Karpas-422 (cell line): Measurements from ENCODE around the gene ACVR1B. TPM values are rescaled to one million over a fixed set of nuclear protein-coding genes. Genes with fewer than 3 reads are reported as not detected.

ENCODE experiments used
- DNase-seq: peaks from one replicate; pipeline ENCODE4 v3.0.0-alpha.2; 2015
- H2AFZ ChIP-seq: fragments of 200-600 bp; sonication (generic); 2 replicates; pipeline ENCODE4 v1.6.1; 2014; ENCODE audit warnings: antibody characterized with exemption, low read length, mixed read lengths
- H3K27ac ChIP-seq: fragments of 200-600 bp; sonication (generic); 2 replicates; pipeline ENCODE4 v1.5.1; 2014; ENCODE audit warnings: mild to moderate bottlenecking, low read length, moderate library complexity
- H3K27me3 ChIP-seq: fragments of 200-600 bp; sonication (generic); 2 replicates; pipeline ENCODE4 v1.6.1; 2014; ENCODE audit warnings: low read length, mixed read lengths
- H3K36me3 ChIP-seq: fragments of 200-600 bp; sonication (generic); 2 replicates; pipeline ENCODE4 v1.6.1; 2014; ENCODE audit warnings: low read length, mixed read lengths; ENCODE audit not compliant: insufficient read depth
- H3K4me1 ChIP-seq: fragments of 200-600 bp; sonication (generic); 2 replicates; pipeline ENCODE4 v1.6.1; 2014; ENCODE audit warnings: mild to moderate bottlenecking, low read length, mixed read lengths
- H3K4me2 ChIP-seq: fragments of 200-600 bp; sonication (generic); 2 replicates; pipeline ENCODE4 v1.6.1; 2014; ENCODE audit warnings: low read length, low read depth, mild to moderate bottlenecking; ENCODE audit not compliant: poor library complexity, severe bottlenecking
- H3K4me3 ChIP-seq: fragments of 200-600 bp; sonication (generic); 2 replicates; pipeline ENCODE4 v1.5.1; 2014; ENCODE audit warnings: mild to moderate bottlenecking, antibody characterized with exemption, low read length, mixed read lengths
- H3K79me2 ChIP-seq: fragments of 200-600 bp; sonication (generic); 2 replicates; pipeline ENCODE4 v1.6.1; 2014; ENCODE audit warnings: mild to moderate bottlenecking, low read length, mixed read lengths
- H3K9ac ChIP-seq: fragments of 200-600 bp; sonication (generic); 2 replicates; pipeline ENCODE4 v1.6.0; 2014; ENCODE audit warnings: low read length
- H3K9me2 ChIP-seq: fragments of 200-600 bp; sonication (generic), shearing (Covaris generic); replicated peaks from 2 replicates; pipeline ENCODE4 v1.6.0; 2014; ENCODE audit warnings: mild to moderate bottlenecking, low read length, moderate library complexity; ENCODE audit not compliant: insufficient read depth
- H3K9me3 ChIP-seq: fragments of 300-700, 200-600 bp; sonication (generic); 2 replicates; pipeline ENCODE4 v1.6.1; 2014; ENCODE audit warnings: low read length, mixed read lengths
- H4K20me1 ChIP-seq: fragments of 200-600 bp; sonication (generic); 2 replicates; pipeline ENCODE4 v1.6.1; 2014; ENCODE audit warnings: mild to moderate bottlenecking, antibody characterized with exemption, low read length, low read depth; ENCODE audit not compliant: insufficient read depth
- total RNA-seq: library from RNA; depleted of rRNA; stranded (reverse); fragments of >200 nt; shearing (Covaris generic); gene quantifications from 2 replicates; pipeline ENCODE4 v1.2.3, GENCODE V29; 2014; ENCODE audit warnings: low replicate concordance

The ACVR1B gene
- total RNA-seq, 1 experiment from 2014 or later, result 2.4 TPM

DNA sequence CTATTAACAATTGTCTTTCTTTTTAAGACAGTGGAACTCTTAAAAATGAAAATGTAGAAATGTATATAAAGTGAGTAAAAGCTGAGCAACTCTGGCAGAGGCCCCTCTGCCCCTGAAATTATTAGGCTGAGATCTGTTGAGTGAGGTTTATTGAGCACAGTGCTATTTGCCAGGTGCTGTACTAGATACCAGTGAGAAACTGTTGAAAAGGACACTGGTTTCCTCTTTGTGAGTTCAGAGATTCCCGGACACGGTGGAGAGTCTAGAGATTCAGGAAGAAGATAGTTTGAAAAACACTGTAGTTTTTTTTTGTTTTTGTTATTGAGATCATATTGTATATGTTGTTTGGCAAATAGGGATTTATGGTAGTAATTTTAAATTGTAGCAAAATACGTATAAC is 11.2 kb downstream of the ACVR1B start:
- Histone ChIP-seq H3K9me3 (no peaks in the 10 kb centered on the region), H3K4me1 (no peaks in the 10 kb centered on the region), H3K36me3 (no peaks in the 10 kb centered on the region), H3K4me3 (no peak overlapping the region), H3K9ac (no peak overlapping the region), H2AFZ (no peak overlapping the region), H3K9me2 (no peaks in the 10 kb centered on the region), H3K27ac (no peak overlapping the region), H4K20me1 (peaks cover 5% of the 10 kb centered on the region; the same call in 1 of the 2 replicates), H3K4me2 (no peak overlapping the region), H3K27me3 (no peaks in the 10 kb centered on the region), H3K79me2 (no peaks in the 10 kb centered on the region)
- no peak for DNase-seq

DNA sequence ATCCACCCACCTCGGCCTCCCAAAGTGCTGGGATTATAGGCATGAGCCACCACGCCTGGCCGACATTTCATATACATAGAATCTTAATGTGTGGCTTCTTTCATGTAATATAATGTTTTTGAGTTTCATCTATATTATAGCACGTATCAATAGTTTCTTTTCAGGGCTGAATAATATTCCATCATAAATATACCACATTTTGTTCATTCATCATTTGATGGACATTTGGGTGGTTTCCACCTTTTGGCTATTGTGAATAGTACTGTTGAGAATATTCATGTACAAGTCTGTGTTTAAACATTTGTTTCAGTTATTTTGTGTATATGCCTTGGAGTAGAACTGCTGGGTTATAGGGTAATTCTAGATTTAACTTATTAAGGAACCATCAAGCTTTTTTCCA is 12.0 kb downstream of the ACVR1B start:
- Histone ChIP-seq H4K20me1 (peaks cover 5% of the 10 kb centered on the region; the same call in 1 of the 2 replicates), H3K4me1 (no peaks in the 10 kb centered on the region), H3K79me2 (no peaks in the 10 kb centered on the region), H2AFZ (no peak overlapping the region), H3K9me3 (no peaks in the 10 kb centered on the region), H3K4me3 (no peak overlapping the region), H3K36me3 (no peaks in the 10 kb centered on the region), H3K27me3 (no peaks in the 10 kb centered on the region), H3K4me2 (no peak overlapping the region), H3K9me2 (no peaks in the 10 kb centered on the region), H3K27ac (no peak overlapping the region), H3K9ac (no peak overlapping the region)
- no peak for DNase-seq

DNA sequence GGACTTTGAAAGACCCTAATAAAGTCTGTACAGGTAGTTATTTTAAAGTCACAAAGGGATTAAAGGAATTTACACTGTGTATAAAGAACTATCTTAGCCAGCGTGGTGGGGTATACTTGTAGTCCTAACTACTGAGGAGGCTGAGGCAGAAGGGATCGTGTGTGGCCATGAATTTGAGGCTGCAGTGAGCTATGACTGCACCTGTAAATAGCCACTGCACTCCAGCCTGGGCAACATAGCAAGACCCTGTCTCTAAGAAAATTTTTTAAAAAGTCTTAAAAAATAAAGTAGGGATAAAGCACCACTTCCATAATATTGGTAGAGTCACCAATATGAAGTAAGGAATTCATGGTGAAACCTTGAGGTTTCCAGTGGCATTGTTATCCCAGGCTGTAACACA is 18.1 kb downstream of the ACVR1B start:
- peaks cover 12% of the 10 kb centered on the region for H3K4me1 ChIP-seq

DNA sequence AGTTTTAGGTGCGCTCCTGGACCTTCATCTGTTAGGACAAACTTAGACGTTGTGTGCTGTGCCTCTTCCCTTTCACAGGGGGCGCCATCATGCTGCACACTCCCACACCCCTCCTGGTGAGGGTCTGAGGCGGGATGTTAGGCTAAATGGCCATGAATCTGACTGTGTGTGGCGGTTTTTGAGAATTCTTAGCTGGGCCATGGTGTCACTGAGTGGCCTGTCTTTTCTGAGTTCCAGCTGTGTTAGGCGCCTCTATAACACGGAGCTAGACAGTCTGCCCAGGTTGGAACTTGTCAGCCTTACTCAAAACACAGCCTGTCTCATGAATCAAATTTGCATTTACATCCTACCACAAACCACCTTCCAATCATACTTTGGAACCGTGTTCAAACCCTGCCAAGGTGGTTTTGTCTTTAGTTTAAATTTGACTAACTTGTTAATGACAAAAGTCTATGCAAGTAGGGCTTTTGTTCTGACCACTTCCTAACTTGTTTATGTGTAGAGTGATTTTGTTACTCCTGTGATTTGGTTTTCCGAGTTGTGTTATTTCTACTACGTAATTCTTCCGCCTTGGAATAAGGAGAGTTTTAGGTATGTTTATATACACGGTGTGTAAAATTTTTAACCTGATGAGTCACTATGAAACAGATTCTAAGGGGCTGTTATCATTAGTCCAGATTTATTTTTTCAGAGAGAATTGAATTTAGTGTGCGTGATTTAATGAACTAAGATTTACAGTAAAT is 19.6 kb downstream of the ACVR1B start:
- Histone ChIP-seq H3K4me2 (peak overlapping the region; percentile 25), H3K4me1 (peaks cover 12% of the 10 kb centered on the region), H3K9ac (no peak overlapping the region), H4K20me1 (peaks cover 7% of the 10 kb centered on the region; the same call in 1 of the 2 replicates), H3K27ac (no peak overlapping the region), H3K9me2 (no peaks in the 10 kb centered on the region), H3K9me3 (no peaks in the 10 kb centered on the region), H3K4me3 (no peak overlapping the region), H3K36me3 (no peaks in the 10 kb centered on the region), H3K27me3 (no peaks in the 10 kb centered on the region), H2AFZ (no peak overlapping the region), H3K79me2 (no peaks in the 10 kb centered on the region)
- peak; percentile 69 for DNase-seq

More for the DNA sequence above, 18.1 kb downstream of the ACVR1B start:
- no peaks in the 10 kb centered on the region for H3K79me2 ChIP-seq
- no peak for DNase-seq
- H3K9me2 ChIP-seq, result no peaks in the 10 kb centered on the region
- no peaks in the 10 kb centered on the region for H3K27me3 ChIP-seq
- H3K4me2 ChIP-seq, result no peak overlapping the region
- H3K4me3 ChIP-seq, result no peak overlapping the region
- no peaks in the 10 kb centered on the region for H3K36me3 ChIP-seq
- H3K9ac ChIP-seq, result no peak overlapping the region
- peaks cover 7% of the 10 kb centered on the region; the same call in 1 of the 2 replicates for H4K20me1 ChIP-seq
- H3K9me3 ChIP-seq, result no peaks in the 10 kb centered on the region
- no peak overlapping the region for H2AFZ ChIP-seq
- no peak overlapping the region for H3K27ac ChIP-seq

- Histone ChIP-seq H3K27ac (no peak overlapping the region), H3K4me3 (no peak overlapping the region), H3K9me3 (no peaks in the 10 kb centered on the region), H3K4me1 (peaks cover 12% of the 10 kb centered on the region), H3K36me3 (no peaks in the 10 kb centered on the region), H4K20me1 (peaks cover 7% of the 10 kb centered on the region; the same call in 1 of the 2 replicates), H3K9ac (no peak overlapping the region), H3K4me2 (no peak overlapping the region), H3K79me2 (no peaks in the 10 kb centered on the region), H3K27me3 (no peaks in the 10 kb centered on the region), H3K9me2 (no peaks in the 10 kb centered on the region), H2AFZ (no peak overlapping the region)
- no peak for DNase-seq
Measured at GRCh38 chr12:51971679-51972421, 20.4 kb downstream of the ACVR1B start.

- no peak overlapping the region for H3K9ac ChIP-seq
- no peak overlapping the region for H3K4me3 ChIP-seq
- DNase-seq, result no peak
- no peaks in the 10 kb centered on the region for H3K79me2 ChIP-seq
- H3K36me3 ChIP-seq, result no peaks in the 10 kb centered on the region
- no peak overlapping the region for H3K4me2 ChIP-seq
- no peaks in the 10 kb centered on the region for H3K9me2 ChIP-seq
- no peak overlapping the region for H2AFZ ChIP-seq
- no peaks in the 10 kb centered on the region for H3K9me3 ChIP-seq
- H3K27me3 ChIP-seq, result no peaks in the 10 kb centered on the region
- peaks cover 7% of the 10 kb centered on the region; the same call in 1 of the 2 replicates for H4K20me1 ChIP-seq
- H3K4me1 ChIP-seq, result peaks cover 12% of the 10 kb centered on the region
- no peak overlapping the region for H3K27ac ChIP-seq
Measured at GRCh38 chr12:51972422-51972812, 20.9 kb downstream of the ACVR1B start.

- H3K9me3 ChIP-seq, result no peaks in the 10 kb centered on the region
- H3K4me3 ChIP-seq, result no peak overlapping the region
- no peak for DNase-seq
- H3K9me2 ChIP-seq, result no peaks in the 10 kb centered on the region
- peaks cover 7% of the 10 kb centered on the region; the same call in 1 of the 2 replicates for H4K20me1 ChIP-seq
- H3K4me1 ChIP-seq, result peaks cover 12% of the 10 kb centered on the region
- no peak overlapping the region for H3K9ac ChIP-seq
- H3K27me3 ChIP-seq, result no peaks in the 10 kb centered on the region
- no peak overlapping the region for H3K4me2 ChIP-seq
- H3K27ac ChIP-seq, result no peak overlapping the region
- H2AFZ ChIP-seq, result no peak overlapping the region
- H3K79me2 ChIP-seq, result no peaks in the 10 kb centered on the region
- H3K36me3 ChIP-seq, result no peaks in the 10 kb centered on the region
Measured at GRCh38 chr12:51972849-51973273, 21.4 kb downstream of the ACVR1B start.

DNA sequence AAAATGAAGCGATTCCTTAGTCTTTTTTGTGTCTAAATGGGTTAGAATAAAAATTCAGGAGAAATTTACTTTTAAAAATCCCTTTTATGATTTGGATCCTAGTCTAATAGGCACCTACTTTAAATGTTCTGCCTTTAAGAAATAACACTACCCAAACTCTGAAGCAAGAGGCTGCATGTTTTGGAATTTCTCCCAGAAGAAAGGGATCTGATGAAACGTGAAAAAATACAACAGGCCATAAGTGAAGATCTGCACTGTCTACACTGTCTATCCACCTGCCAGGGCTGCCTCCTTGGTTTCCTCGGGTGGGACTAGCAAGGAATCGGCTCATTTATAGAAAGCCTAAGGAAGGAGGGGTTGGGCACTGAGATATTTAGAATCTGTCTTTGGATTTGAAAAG is 22.1 kb downstream of the ACVR1B start:
- peaks cover 12% of the 10 kb centered on the region for H3K4me1 ChIP-seq
- H2AFZ ChIP-seq, result no peak overlapping the region
- H3K36me3 ChIP-seq, result no peaks in the 10 kb centered on the region
- H3K9me2 ChIP-seq, result no peaks in the 10 kb centered on the region
- no peak overlapping the region for H3K27ac ChIP-seq
- H3K9ac ChIP-seq, result no peak overlapping the region
- H3K79me2 ChIP-seq, result no peaks in the 10 kb centered on the region
- peaks cover 7% of the 10 kb centered on the region; the same call in 1 of the 2 replicates for H4K20me1 ChIP-seq
- H3K27me3 ChIP-seq, result no peaks in the 10 kb centered on the region
- no peak for DNase-seq
- H3K4me3 ChIP-seq, result no peak overlapping the region
- no peaks in the 10 kb centered on the region for H3K9me3 ChIP-seq
- no peak overlapping the region for H3K4me2 ChIP-seq
